ENCODE data around the gene WFDC1.

The WFDC1 gene

DNA sequence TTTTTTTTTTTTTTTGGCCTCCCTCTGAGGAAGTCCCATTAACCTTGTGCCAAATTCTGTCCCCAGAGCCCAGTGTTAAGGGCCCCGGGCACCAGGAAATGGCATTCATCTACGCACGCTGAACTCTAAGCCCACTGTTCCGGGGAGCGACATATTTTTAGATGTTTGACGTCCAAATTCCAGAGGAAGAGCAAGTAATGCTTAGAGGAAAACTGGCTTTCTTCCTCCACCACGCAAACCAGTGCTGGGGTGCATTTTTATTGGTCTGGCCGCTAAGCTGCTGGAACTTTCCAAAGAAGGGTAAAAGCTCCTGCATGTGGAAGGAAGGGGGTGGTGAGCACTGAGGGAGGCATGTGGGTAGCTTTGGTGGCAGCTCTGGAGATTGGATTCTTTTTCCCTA is 8.3 kb downstream of the WFDC1 start:
- Mint-ChIP-seq H3K4me1 (no peaks in the 10 kb centered on the region), H3K27me3 (peaks cover 3% of the 10 kb centered on the region), H3K9me3 (no peaks in the 10 kb centered on the region), H3K27ac (no peak overlapping the region), H3K36me3 (ENCODE audit: low read depth) (no peaks in the 10 kb centered on the region), H3K4me3 (no peak overlapping the region)
- DNase-seq (no peak), ATAC-seq (no peak)

- no peak overlapping the region for H3K4me3 Mint-ChIP-seq
- DNase-seq, result no peak
- no peak overlapping the region for H3K27ac Mint-ChIP-seq
Measured at GRCh38 chr16:84303516-84303915, 8.8 kb downstream of the WFDC1 start.

GRCh38 chr16:84306564-84306963 is 11.9 kb downstream of the WFDC1 start:
- no peaks in the 10 kb centered on the region for H3K9me3 Mint-ChIP-seq
- DNase-seq, result no peak
- H3K36me3 Mint-ChIP-seq (ENCODE audit: low read depth), result no peaks in the 10 kb centered on the region
- H3K4me1 Mint-ChIP-seq, result no peaks in the 10 kb centered on the region
- H3K4me3 Mint-ChIP-seq, result no peak overlapping the region
- no peak overlapping the region for H3K27ac Mint-ChIP-seq
- ATAC-seq, result no peak
- H3K27me3 Mint-ChIP-seq, result peaks cover 13% of the 10 kb centered on the region

More at GRCh38 chr16:84303516-84303915, 8.8 kb downstream of the WFDC1 start:
- no peaks in the 10 kb centered on the region for H3K9me3 Mint-ChIP-seq
- H3K27me3 Mint-ChIP-seq, result peaks cover 5% of the 10 kb centered on the region
- H3K36me3 Mint-ChIP-seq (ENCODE audit: low read depth), result no peaks in the 10 kb centered on the region
- H3K4me1 Mint-ChIP-seq, result no peaks in the 10 kb centered on the region
- ATAC-seq, result no peak

DNA sequence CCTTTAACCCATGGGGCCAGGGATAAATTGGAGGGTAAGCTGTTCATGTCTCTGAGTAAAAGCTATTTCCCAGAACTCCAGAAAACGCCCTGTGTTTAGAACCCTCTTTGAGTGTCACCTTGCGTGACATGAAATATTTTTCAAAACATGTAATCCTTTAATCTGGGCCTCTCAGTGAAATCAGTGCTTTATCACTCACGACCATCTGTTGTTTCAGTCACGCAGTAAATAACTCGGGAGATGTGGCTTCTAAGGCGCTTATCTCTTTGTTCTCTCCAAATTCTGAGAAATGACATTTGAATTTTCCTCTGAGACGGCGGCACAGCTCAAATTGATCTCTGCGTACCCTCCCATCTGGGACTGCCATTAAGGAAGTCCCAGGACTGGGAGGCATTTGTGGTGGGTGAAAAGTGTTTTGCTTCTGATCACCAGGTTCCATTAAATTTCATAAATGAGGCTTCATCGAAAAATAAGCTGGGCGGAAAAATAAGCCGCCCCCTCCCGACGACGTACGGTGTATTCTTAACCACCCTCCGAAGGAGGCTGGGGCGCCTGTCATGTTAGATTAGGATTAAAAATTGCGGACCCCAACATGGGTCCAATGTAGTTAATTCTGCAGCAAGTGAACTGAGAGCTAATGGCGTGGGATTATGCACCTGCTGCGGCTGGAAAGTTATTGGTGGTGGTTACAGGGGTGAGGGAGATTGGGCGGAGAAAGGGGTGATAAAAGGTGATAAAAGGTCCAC is 12.7 kb downstream of the WFDC1 start:
- Mint-ChIP-seq H3K4me3 (no peak overlapping the region), H3K27ac (no peak overlapping the region), H3K9me3 (no peaks in the 10 kb centered on the region), H3K4me1 (no peaks in the 10 kb centered on the region), H3K27me3 (peaks cover 18% of the 10 kb centered on the region), H3K36me3 (ENCODE audit: low read depth) (no peaks in the 10 kb centered on the region)
- DNase-seq (no peak), ATAC-seq (no peak)

- H3K4me3 Mint-ChIP-seq, result no peak overlapping the region
- no peak overlapping the region for H3K27ac Mint-ChIP-seq
- H3K9me3 Mint-ChIP-seq, result no peaks in the 10 kb centered on the region
- peak; percentile 35 for DNase-seq
- no peaks in the 10 kb centered on the region for H3K36me3 Mint-ChIP-seq (ENCODE audit: low read depth)
- H3K27me3 Mint-ChIP-seq, result peaks cover 21% of the 10 kb centered on the region
- ATAC-seq, result peak; percentile 51
- no peaks in the 10 kb centered on the region for H3K4me1 Mint-ChIP-seq
Measured at GRCh38 chr16:84308120-84308519, 13.4 kb downstream of the WFDC1 start.

DNA sequence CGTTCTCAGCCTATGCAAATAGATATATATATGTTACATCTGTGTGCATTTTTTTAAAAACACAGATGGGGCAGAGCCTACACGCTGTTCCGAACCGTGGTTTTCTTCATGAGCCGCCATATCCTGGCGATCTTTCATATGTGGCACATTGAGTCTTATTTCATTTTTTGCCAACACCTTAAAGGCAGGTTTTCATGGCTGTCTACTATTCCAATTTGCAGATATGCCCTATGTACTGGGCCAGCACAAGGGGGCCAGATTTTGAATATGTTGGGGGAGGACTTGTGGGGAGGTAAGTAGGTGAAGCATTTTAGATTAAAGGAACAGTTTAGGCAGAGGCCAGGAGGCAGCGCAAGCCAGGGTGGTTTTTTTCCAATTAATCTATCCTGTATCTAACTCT is 16.0 kb downstream of the WFDC1 start:
- no peak for DNase-seq
- Mint-ChIP-seq H3K4me3 (no peak overlapping the region), H3K4me1 (no peaks in the 10 kb centered on the region), H3K27me3 (peaks cover 32% of the 10 kb centered on the region), H3K9me3 (no peaks in the 10 kb centered on the region), H3K36me3 (ENCODE audit: low read depth) (no peaks in the 10 kb centered on the region), H3K27ac (no peak overlapping the region)
- no peak for ATAC-seq

DNA sequence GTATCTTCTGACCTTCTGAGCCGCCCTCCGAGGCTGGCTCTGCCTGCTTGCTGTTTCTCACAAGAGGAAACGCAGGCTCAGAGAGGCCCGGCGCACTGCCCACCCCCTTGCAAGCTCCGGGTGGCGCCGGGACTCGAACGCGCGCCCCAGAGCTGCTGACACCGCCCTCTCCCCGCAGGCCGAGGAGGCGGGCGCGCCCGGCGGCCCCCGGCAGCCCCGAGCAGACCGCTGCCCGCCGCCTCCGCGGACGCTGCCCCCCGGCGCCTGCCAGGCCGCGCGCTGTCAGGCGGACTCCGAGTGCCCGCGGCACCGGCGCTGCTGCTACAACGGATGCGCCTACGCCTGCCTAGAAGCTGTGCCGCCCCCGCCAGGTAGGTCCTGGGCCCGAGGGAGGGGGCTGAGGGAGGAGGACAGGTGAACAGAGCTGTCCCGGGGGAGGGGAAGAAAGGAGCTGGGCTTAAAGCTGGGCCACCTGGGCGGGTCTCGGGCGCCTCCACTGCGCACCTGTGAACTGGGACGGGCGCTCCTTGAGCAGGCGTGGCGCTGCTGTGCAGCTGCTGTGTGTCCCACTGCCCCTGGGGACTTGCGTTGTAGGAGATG is 18.2 kb downstream of the WFDC1 start:
- no peaks in the 10 kb centered on the region for H3K9me3 Mint-ChIP-seq
- no peaks in the 10 kb centered on the region for H3K36me3 Mint-ChIP-seq (ENCODE audit: low read depth)
- H3K27me3 Mint-ChIP-seq, result peaks cover 31% of the 10 kb centered on the region
- ATAC-seq (no peak), DNase-seq (no peak)
- H3K4me1 Mint-ChIP-seq, result no peaks in the 10 kb centered on the region
- H3K4me3 Mint-ChIP-seq, result no peak overlapping the region
- H3K27ac Mint-ChIP-seq, result no peak overlapping the region

DNA sequence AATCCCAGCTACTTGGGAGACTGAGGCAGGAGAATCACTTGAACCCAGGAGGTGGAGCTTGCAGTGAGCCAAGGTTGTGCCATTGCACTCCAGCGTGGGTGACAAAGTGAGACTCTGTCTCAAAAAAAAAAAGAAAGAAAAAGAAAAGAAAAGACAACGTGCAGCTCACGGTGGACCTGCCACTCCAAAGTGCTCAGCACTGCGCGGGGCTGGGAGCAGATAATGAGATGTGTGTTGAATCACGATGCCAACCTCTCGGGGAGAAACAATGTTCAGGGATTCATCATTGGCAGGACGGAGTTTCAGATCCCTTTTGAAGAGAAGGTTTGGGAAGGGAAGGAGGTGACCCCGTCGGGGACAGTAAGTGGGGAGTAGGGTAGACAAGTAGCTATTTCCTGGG is 19.2 kb downstream of the WFDC1 start:
- no peak for DNase-seq
- Mint-ChIP-seq H3K27ac (no peak overlapping the region), H3K36me3 (ENCODE audit: low read depth) (no peaks in the 10 kb centered on the region), H3K4me3 (no peak overlapping the region), H3K9me3 (no peaks in the 10 kb centered on the region), H3K4me1 (no peaks in the 10 kb centered on the region), H3K27me3 (peaks cover 29% of the 10 kb centered on the region)
- ATAC-seq, result no peak

DNA sequence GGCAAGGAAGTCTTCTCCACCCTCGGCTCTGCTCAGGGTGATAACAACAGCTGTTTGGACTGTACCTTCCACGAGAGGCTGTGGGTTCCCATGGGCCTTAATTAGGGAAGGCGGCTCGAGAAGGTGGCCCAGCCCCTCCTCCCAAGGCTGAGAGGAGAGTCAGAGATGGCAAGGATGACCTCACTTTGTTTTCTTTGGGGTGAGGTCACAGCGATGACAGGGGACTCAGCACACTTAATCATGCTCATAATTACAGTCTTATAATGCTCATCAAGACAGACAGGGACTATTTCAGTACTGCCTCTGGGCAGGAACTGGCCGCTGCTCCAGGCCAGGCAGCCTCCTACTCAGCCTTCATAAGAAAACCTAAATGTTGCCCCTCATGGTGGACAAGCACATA is 19.7 kb downstream of the WFDC1 start:
- no peak overlapping the region for H3K27ac Mint-ChIP-seq
- H3K4me1 Mint-ChIP-seq, result no peaks in the 10 kb centered on the region
- peaks cover 29% of the 10 kb centered on the region for H3K27me3 Mint-ChIP-seq
- no peak for ATAC-seq
- H3K9me3 Mint-ChIP-seq, result no peaks in the 10 kb centered on the region
- no peak for DNase-seq
- no peaks in the 10 kb centered on the region for H3K36me3 Mint-ChIP-seq (ENCODE audit: low read depth)
- no peak overlapping the region for H3K4me3 Mint-ChIP-seq

- no peaks in the 10 kb centered on the region for H3K36me3 Mint-ChIP-seq (ENCODE audit: low read depth)
- H3K27me3 Mint-ChIP-seq, result peaks cover 27% of the 10 kb centered on the region
- ATAC-seq, result no peak
- DNase-seq, result no peak
- no peaks in the 10 kb centered on the region for H3K4me1 Mint-ChIP-seq
- no peak overlapping the region for H3K4me3 Mint-ChIP-seq
- H3K27ac Mint-ChIP-seq, result no peak overlapping the region
- no peaks in the 10 kb centered on the region for H3K9me3 Mint-ChIP-seq
Measured at GRCh38 chr16:84314814-84315213, 20.1 kb downstream of the WFDC1 start.

- H3K27me3 Mint-ChIP-seq, result peaks cover 26% of the 10 kb centered on the region
- H3K27ac Mint-ChIP-seq, result no peak overlapping the region
- H3K9me3 Mint-ChIP-seq, result no peaks in the 10 kb centered on the region
- ATAC-seq (no peak), DNase-seq (no peak)
- H3K4me1 Mint-ChIP-seq, result no peaks in the 10 kb centered on the region
- H3K36me3 Mint-ChIP-seq (ENCODE audit: low read depth), result no peaks in the 10 kb centered on the region
- no peak overlapping the region for H3K4me3 Mint-ChIP-seq
Measured at GRCh38 chr16:84315422-84315821, 20.7 kb downstream of the WFDC1 start.

GRCh38 chr16:84318091-84318975 is 23.7 kb downstream of the WFDC1 start:
- no peak for DNase-seq
- H3K4me3 Mint-ChIP-seq, result no peak overlapping the region
- ATAC-seq, result no peak
- no peak overlapping the region for H3K27ac Mint-ChIP-seq
- H3K36me3 Mint-ChIP-seq (ENCODE audit: low read depth), result no peaks in the 10 kb centered on the region
- no peaks in the 10 kb centered on the region for H3K4me1 Mint-ChIP-seq
- peaks cover 11% of the 10 kb centered on the region for H3K27me3 Mint-ChIP-seq
- no peaks in the 10 kb centered on the region for H3K9me3 Mint-ChIP-seq

- Mint-ChIP-seq H3K9me3 (no peaks in the 10 kb centered on the region), H3K4me3 (no peak overlapping the region), H3K27me3 (peaks cover 2% of the 10 kb centered on the region), H3K36me3 (ENCODE audit: low read depth) (no peaks in the 10 kb centered on the region), H3K27ac (no peak overlapping the region), H3K4me1 (no peaks in the 10 kb centered on the region)
- no peak for ATAC-seq
- DNase-seq, result no peak
Measured at GRCh38 chr16:84319146-84319760, 24.6 kb downstream of the WFDC1 start.

DNA sequence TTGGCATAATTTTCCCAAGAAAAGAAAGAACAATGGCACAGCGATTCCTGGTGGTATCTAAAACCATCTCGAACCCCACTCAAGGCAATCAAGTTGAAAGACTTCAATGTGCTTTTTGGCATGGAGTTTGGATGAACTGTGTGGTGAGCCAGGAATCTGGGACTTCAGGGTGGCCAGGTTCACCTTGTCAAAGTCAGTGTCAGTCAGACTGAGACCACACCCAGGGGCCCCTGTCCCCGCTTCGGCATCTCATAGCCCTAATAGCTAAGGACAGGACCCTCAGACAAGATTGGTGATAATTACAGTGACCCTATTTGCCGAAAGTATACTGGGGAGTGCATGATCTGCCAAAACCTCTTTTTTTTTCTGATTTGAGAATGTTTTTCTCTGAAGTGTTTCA is 25.8 kb downstream of the WFDC1 start:
- Mint-ChIP-seq H3K27ac (no peak overlapping the region), H3K9me3 (no peaks in the 10 kb centered on the region), H3K36me3 (ENCODE audit: low read depth) (no peaks in the 10 kb centered on the region), H3K27me3 (peaks cover 2% of the 10 kb centered on the region), H3K4me1 (no peaks in the 10 kb centered on the region), H3K4me3 (no peak overlapping the region)
- ATAC-seq, result no peak
- DNase-seq, result no peak

All from activated naive CD8-positive, alpha-beta T cell treated with anti-CD3 and anti-CD28 coated beads, Interleukin-2, amount 50 U/mL, for 24 hours (primary cell).